Measurements from ENCODE around the gene NECTIN1.

The NECTIN1 gene

GRCh38 chr11:119712006-119712405 lies 17.0 kb downstream of the NECTIN1 start:
- DNase-seq, result no peak

- no peak for DNase-seq
Observed at GRCh38 chr11:119711476-119711875, 17.5 kb downstream of the NECTIN1 start.

- DNase-seq, result no peak
Observed at GRCh38 chr11:119710417-119710816, 18.6 kb downstream of the NECTIN1 start.

- peak; percentile 88 for DNase-seq
Observed at GRCh38 chr11:119709638-119710346, 19.2 kb downstream of the NECTIN1 start.

GRCh38 chr11:119709171-119709570 lies 19.8 kb downstream of the NECTIN1 start:
- no peak for DNase-seq

- DNase-seq, result no peak
Observed at GRCh38 chr11:119708384-119708783, 20.6 kb downstream of the NECTIN1 start.

GRCh38 chr11:119706887-119707286 lies 22.1 kb downstream of the NECTIN1 start:
- no peak for DNase-seq

- DNase-seq, result no peak
Observed at GRCh38 chr11:119706029-119706428, 23.0 kb downstream of the NECTIN1 start.

- no peak for DNase-seq
Observed at GRCh38 chr11:119705362-119705761, 23.6 kb downstream of the NECTIN1 start.

- DNase-seq, result no peak
Observed at GRCh38 chr11:119704849-119705248, 24.2 kb downstream of the NECTIN1 start.

- DNase-seq, result peak; percentile 38
Observed at GRCh38 chr11:119701591-119702549, 27.1 kb downstream of the NECTIN1 start.

- no peak for DNase-seq
Observed at GRCh38 chr11:119700536-119701346, 28.3 kb downstream of the NECTIN1 start.

GRCh38 chr11:119700030-119700429 lies 29.0 kb downstream of the NECTIN1 start:
- DNase-seq, result no peak

GRCh38 chr11:119699227-119699626 lies 29.8 kb downstream of the NECTIN1 start:
- no peak for DNase-seq

GRCh38 chr11:119697882-119698281 lies 31.1 kb downstream of the NECTIN1 start:
- DNase-seq, result no peak

GRCh38 chr11:119697445-119697844 lies 31.6 kb downstream of the NECTIN1 start:
- no peak for DNase-seq

- no peak for DNase-seq
Observed at GRCh38 chr11:119696378-119697222, 32.4 kb downstream of the NECTIN1 start.

GRCh38 chr11:119694334-119694733 lies 34.7 kb downstream of the NECTIN1 start:
- no peak for DNase-seq

GRCh38 chr11:119693253-119693815 lies 35.7 kb downstream of the NECTIN1 start:
- no peak for DNase-seq

GRCh38 chr11:119692540-119692820 lies 36.5 kb downstream of the NECTIN1 start:
- DNase-seq, result no peak

- no peak for DNase-seq
Observed at GRCh38 chr11:119691701-119692539, 37.1 kb downstream of the NECTIN1 start.

Measured in fibroblast of skin of right biceps (primary cell).